GM18909 (cell line): ENCODE measurements around the gene COL12A1.
"Not testable (repeated sequence)": the region's sequence is repeated elsewhere in the genome, so short reads cannot be mapped to it uniquely, and the experiment has no call there.

ENCODE experiments used
- ATAC-seq: cut with Tn5 transposase; IDR thresholded peaks from one replicate; pipeline ENCODE4 v1.9.1; 2021; ENCODE audit warnings: mild to moderate bottlenecking; ENCODE audit not compliant: unreplicated experiment, poor library complexity

The COL12A1 gene

GRCh38 chr6:75186581-75186980 lies 19.3 kb downstream of the COL12A1 start:
- not testable (repeated sequence) for ATAC-seq

DNA sequence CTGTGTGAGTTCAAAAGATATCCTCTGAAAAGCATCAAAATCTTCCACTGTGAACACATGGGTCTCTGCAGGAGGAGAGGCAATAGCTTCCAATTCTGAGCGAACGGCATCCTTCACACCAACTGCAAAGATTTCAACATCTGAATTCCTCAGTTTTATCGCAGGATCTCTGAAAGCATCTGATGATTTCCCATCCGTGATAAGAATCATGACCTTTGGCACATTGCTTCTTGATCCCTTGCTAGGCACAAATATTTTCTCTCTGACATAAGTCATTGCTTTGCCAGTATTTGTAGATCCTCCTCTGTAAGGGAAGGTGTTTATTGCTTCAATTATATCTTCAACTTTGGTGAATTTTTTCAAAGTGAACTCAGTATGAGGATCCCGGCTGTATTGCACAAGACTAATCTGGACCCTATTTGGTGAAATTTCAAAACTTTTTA lies 22.7 kb downstream of the COL12A1 start:
- ATAC-seq: no peak

- no peak for ATAC-seq
These were observed 25.0 kb downstream of the COL12A1 start for GRCh38 chr6:75180864-75181263.

GRCh38 chr6:75178757-75179156 lies 27.1 kb downstream of the COL12A1 start:
- ATAC-seq: no peak

GRCh38 chr6:75176076-75176582 lies 29.7 kb downstream of the COL12A1 start:
- no peak for ATAC-seq

DNA sequence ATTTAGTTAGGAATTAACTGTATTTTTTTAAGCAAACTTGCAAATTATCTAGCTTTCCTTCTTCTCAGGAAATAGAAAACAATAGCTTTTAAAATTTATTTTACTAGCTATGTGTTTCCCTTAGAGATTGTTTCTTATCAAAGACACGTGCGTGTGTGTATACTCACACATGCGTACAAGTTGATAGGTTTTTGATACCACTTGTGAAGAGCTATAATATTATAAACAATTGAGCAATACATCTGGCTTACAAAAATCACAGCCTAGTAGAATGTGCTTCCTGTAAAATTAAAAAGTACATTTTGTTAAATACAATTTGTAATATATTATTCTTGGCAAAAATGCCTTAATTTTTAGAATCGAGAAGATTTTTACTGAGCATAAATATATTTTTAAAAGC lies 33.9 kb downstream of the COL12A1 start:
- ATAC-seq: no peak

DNA sequence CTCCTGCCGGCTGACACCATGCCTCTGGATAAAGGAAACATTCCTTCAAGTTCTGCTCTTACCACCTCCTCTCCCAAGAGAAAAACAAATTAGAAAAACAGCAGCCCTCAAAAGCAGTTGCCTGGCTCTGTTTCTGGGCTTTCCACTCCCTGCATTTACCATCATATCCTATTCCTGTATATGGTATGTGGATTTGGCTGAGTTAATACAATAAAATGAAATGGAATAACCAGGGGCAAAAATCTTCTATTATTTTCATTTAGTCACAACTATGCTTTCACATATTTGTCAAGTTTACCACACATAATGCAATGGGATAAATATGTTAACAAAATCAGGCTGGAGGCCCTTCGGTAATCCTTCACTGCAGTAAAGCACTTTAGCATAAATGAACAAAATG lies 34.3 kb downstream of the COL12A1 start:
- no peak for ATAC-seq

DNA sequence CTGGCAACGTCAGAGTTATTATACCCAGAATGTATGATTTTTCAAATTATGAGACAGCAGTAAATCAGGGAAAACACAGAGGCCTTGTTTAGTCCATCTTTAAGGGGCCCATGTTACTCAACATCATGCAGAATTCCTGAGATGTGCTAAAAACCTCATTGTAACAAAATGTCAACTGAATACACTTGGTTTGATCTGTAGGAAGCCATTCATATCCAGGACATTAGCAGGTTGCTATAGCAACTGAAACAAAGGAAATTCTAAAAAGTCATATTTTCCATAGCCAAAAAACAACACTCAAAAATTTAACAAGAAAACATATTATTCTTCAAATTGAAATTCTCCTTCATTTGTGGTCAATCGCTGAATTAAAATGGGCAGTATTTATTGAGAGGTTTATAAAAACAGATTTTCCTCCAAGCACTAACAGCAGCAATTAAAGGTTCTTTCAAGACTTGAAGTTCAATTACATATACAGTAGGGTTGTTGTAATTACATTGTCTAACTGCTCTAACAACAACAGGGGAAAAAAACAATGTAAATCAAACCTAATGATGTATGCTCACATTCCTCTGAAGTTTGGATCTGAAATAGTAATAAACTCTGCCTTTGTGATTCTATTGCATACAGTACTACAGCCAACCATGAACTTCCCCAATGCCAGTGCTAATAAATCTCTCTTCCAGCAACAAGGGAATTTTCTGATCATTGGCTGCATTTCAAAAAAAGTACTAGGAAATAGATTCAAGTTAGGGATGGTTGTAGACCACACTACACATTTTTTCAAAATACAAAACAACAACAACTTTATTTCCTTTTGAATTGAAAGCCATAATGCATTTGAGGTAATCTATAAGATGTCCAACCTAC lies 34.9 kb downstream of the COL12A1 start:
- no peak for ATAC-seq

DNA sequence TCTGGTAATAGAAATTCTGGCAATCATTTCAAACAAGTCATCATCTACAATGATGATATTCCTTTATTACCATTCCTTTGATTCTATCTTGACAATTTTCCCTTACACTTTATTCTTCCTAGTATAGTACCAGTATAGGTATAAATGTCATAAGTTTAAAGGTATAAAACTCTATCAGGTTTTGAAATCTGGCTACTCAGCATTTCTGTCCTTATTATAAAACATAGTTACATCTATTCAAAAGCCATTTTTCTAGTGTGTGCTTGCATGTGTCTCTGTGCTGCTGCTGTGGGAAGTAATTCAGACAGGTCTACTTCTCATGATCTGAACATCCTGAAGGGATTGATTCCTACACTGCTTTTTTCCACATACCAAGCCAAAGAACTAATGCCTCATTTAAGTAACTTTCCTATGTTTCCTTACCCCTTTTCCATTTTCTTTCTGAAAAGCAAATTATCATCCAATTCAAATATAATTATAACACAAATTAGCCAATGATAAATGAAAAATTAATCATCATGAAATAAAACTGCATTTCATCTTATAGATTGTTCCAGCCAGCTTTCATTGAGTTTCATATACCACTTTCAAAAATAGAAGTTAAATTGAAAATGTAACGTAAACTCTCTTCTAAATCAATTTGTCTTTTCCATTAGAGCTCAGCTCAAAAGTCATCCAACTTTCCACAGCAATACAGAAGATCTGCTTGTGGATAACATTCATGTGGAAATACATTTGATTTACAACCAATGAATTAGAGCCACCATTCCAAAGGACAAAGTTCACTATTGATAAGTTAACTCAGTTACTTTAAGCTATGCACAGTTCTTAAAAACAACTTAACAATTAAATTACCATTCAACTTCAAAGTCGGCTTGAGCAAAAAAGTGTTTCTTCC lies 35.9 kb downstream of the COL12A1 start:
- ATAC-seq: no peak

GRCh38 chr6:75167851-75168250 lies 38.0 kb downstream of the COL12A1 start:
- no peak for ATAC-seq

DNA sequence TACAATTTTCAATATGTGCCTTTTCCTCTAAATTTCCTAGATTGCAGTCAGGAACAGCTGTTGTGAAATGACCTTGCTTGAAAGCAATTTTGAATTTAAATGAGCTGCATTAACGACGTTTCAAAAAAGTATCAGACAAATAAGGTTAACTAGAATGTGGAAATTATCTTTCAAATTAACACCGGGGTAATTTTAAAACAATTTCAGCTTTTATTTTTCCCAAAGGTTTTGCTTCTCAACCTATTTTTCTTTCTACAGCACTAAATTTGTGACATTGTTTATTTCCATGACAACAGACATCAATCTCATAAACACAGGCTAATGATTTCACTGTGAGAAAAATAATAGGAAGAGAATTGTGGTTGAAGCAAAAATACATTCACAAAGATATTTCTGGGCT lies 38.5 kb downstream of the COL12A1 start:
- ATAC-seq: no peak

DNA sequence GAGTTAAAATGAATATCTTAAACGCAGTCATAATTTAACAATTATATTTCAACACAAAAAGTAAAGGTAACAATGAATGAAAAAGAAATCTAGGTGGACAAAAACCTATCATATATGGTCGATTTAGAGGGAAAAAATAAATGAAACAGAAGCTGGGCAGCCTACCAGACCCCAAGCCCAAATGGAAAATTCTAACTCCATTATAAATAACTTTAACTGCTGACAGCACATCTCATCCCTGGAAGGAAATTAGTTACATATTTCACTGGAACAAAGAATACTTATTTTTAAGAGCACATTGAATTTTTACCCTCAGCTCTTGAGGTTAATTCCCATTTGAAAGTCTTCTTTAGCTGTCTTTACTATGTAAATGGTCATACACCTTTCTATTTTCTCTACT lies 39.1 kb downstream of the COL12A1 start:
- no peak for ATAC-seq

DNA sequence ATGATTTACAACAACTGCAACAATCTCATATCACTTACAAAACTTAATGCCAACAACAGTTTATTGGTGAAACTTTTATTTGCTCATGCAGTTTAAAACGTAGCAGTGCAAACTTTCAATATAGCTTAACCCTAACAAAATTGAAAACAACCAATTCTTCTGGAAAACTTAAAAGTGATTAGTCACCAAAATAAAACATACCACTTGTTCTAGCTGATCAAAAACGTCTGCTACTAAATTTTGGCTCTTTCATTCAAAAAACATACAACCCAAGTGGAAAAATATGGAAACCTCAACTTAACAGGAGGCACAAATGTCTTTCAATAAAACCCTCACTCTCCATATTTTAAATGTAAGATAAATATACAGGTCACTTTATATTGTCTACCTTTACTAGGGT lies 39.6 kb downstream of the COL12A1 start:
- ATAC-seq: no peak

GRCh38 chr6:75158176-75158575 lies 47.7 kb downstream of the COL12A1 start:
- no peak for ATAC-seq

- ATAC-seq: no peak
These were observed 48.5 kb downstream of the COL12A1 start for GRCh38 chr6:75157336-75157735.

DNA sequence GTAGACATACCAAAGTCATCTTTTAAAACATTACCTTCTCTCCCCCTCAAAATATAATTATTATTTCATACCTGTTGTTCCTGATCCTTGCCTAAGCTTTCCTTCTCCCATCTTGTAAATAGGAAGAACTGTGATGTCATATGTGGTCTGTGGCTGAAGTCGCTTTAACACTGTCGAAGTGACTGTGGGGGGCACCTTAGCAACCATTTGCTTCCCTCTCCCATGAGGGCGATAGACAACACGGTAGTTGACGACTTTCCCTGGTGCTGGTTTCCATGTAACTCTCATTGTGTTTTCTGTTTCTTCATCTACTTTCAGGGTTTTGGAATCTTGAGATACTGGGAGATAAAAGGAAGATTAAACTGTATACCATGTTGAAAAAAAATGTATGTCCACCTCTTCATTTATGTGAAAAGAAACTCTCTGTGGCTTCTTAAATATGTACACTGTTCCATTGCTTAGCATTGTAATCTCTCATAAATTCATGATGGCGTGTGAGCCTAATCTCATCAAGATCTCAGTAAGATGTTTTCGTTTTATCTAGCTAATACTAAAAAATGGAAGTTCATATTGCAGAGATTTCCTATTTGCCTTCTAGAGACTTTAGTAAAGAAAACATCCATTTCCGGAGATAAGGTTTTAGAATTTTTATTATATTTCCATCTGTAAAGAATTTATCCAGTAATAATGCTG lies 49.5 kb downstream of the COL12A1 start:
- no peak for ATAC-seq

DNA sequence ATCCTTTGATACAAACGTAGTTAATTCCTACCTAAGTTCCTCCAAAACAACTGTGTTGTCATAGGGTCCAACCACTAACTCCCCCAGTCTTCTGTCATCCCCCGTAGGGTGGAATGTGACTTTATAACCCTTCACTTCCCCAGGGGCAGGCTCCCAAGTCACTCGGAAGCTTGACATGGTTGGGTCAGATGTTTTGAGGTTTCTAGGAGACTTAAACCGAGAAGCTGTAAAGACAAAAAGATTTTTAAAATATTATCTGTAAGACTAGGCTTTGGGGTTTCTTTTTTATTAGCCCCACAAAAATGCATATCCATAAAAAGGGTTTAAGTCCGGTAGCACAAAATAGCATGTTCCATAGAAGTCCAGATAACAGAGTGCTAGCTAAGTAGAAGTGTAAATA lies 50.2 kb downstream of the COL12A1 start:
- no peak for ATAC-seq

- no peak for ATAC-seq
These were observed 50.9 kb downstream of the COL12A1 start for GRCh38 chr6:75154973-75155372.

GRCh38 chr6:75150685-75151412 lies 55.0 kb downstream of the COL12A1 start:
- no peak for ATAC-seq

GRCh38 chr6:75149696-75150095 lies 56.2 kb downstream of the COL12A1 start:
- ATAC-seq: no peak
